ENCODE data around the gene MFRP.

DNA sequence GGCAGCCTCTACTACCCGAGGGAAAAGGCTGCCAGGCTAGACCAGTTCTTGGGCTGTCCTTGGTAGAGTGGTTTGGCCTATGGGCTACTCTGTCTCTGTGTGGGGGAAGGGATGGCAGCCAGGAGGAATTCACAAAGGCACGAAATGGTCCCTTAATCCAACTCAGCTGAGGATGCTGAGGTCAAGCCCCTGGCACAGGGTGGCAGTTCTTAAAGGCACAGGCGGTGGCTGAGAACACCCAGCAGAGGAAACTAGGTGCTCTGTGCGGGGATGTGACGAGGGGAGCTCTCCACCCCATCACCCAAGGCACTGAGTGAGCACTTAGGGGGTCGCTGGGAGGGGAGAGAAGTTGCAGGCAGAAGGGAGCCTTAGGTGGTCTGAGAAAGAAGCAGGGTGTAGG, at the start of gene MFRP:
- TF ChIP-seq, protein P1, sequence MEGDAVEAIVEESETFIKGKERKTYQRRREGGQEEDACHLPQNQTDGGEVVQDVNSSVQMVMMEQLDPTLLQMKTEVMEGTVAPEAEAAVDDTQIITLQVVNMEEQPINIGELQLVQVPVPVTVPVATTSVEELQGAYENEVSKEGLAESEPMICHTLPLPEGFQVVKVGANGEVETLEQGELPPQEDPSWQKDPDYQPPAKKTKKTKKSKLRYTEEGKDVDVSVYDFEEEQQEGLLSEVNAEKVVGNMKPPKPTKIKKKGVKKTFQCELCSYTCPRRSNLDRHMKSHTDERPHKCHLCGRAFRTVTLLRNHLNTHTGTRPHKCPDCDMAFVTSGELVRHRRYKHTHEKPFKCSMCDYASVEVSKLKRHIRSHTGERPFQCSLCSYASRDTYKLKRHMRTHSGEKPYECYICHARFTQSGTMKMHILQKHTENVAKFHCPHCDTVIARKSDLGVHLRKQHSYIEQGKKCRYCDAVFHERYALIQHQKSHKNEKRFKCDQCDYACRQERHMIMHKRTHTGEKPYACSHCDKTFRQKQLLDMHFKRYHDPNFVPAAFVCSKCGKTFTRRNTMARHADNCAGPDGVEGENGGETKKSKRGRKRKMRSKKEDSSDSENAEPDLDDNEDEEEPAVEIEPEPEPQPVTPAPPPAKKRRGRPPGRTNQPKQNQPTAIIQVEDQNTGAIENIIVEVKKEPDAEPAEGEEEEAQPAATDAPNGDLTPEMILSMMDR (IDR thresholded peaks at IDR 0.05), result no peak
- TF ChIP-seq TCF7L2 (IDR thresholded peaks at IDR 0.05; ENCODE audit: low read depth, low read length) (no peak), POLR2AphosphoS5 (IDR thresholded peaks at IDR 0.05; ENCODE audit: low read depth, low read length) (no peak)
